NCI-H524 treated with DMSO at 0.1 percent for 48 hours (cell line): Measurements from ENCODE around the gene KHSRP.
A peak's percentile ranks its signal among the peaks of the same experiment; 100 is the strongest.

Experiments
- DNase-seq: peaks from one replicate; lab custom pipeline; 2025; lab: John Stamatoyannopoulos, UW

KHSRP gene

DNA sequence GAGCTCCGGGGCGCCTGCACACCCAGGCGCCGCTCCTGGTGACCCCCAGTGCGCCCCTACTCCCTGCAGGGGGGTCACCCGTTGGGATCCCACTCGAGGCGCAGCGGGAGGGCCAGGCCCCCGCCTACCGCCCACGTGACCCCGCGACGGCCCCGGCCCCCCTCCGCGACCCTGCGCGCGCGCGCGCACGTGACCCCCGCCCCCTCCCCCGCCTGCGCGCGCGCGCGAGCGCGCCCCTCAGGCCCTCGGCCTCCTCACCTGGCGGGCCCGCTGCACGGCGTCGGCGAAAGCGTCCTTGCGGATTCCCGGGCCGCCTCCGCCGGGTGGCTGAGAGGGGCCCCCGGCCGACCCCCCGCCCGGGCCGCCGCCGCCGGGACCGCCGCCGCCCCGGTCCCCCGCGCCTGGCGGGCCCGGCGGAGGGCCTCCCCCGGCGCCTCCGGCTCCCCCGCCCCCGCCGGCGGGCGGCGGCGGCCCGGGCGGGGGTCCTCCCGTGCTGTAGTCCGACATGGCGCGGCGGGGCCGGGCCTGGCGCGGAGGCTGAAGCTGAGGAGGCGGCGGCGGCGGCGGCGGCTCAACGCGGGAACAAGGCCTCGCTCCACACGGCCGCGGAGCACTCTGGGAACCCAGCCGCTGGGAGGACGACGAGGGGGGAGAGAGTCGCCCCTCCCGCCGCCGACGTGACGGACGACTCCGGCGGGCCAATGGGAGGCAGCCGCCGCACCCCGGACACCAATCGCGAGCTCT is at the start of gene KHSRP:
Gene KHSRP, minus strand, starts transcription at position 617 of the 744 bp plus-strand sequence. Its CDS starts 110 bp downstream, at position 507.
- DNase-seq: no peak

GRCh38 chr19:6473647-6474046 is 49.0 kb upstream of the KHSRP start:
- no peak for DNase-seq

GRCh38 chr19:6472713-6473112 is 48.1 kb upstream of the KHSRP start:
- no peak for DNase-seq

DNA sequence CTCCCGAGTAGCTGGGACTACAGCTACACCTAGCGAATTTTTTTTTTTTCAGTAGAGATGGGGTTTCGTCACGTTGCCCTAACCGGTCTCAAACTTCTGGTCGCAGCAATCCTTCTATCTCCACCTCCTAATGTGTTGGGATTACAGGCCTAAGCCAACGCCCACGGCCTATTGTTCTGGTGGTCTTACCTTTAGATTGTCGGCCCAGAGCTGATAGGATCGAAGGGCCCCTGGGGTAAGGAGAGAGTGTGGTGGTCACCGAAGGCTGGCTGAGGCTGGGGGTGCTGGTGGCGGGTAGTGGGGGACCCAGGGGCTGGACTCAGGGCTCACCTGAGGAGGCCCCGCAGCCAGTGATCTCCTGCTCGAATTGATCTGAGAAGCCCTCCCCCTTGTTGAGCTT is 46.5 kb upstream of the KHSRP start:
- no peak for DNase-seq

DNA sequence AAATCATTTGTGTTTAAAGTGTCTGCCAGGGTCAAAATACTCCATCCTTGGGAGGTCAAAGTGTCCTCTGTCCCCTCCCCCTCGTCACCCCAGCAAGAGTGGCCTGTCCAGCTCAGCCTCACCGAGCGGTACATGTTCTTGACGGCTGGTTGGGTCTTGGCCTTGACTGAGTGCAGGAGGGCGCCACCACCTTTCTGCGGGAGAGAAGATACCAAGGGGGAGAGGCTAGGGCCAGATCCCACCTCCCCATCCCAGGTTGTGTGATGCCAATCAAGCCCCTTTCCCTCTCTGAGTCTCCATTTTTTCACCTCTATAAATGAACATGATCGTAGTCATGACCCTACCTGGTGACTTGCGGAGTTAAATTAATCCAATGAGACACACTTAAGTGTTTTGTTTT is 45.6 kb upstream of the KHSRP start:
- no peak for DNase-seq

DNA sequence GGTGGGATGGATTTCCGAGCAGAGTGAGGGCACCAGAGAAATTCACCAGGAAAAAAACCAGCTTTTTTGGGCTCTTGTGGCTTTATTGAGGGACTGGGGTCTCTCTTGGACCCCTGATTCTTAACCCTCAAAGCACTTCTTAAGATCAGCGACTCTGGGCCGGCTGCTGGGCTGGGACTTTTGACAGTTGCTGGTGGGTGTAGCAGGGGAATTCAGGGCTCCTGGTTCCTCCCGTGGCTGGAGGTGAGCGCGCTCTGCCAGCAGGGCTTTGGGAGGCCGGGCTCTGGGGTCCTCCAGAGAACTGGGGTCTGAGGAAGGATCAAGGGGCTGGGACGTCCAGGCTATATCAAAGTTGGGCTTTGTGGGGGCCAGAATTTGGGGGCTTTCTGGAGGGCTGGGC is 42.8 kb upstream of the KHSRP start:
- DNase-seq: no peak

DNA sequence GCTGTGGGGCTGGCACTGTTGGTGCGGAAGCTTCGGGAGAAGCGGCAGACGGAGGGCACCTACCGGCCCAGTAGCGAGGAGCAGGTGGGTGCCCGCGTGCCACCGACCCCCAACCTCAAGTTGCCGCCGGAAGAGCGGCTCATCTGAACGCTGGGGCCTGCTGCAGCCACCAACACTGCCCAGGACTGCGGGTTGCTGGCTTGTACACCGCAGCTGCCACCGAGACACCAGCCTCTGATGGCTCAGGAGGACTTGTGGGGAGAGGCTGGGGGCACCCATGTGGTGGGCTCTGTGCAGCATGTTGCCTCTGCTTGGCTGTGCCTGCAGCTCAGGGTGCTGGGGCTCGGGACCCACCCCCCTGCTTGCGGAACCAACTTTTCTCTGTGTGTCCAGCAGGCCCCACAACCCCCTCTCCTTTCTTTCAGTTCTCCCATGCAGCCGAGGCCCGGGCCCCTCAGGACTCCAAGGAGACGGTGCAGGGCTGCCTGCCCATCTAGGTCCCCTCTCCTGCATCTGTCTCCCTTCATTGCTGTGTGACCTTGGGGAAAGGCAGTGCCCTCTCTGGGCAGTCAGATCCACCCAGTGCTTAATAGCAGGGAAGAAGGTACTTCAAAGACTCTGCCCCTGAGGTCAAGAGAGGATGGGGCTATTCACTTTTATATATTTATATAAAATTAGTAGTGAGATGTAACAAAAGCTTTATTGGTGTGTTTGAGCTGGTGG is 42.1 kb upstream of the KHSRP start:
- DNase-seq: no peak

GRCh38 chr19:6465663-6466062 is 41.1 kb upstream of the KHSRP start:
- DNase-seq: no peak

GRCh38 chr19:6465006-6465405 is 40.4 kb upstream of the KHSRP start:
- no peak for DNase-seq

- no peak for DNase-seq
Observed at GRCh38 chr19:6464070-6464873, 39.7 kb upstream of the KHSRP start, which contains the start of gene CRB3. Gene CRB3 (plus strand): TSS chr19:6464271. CDS start chr19:6464702, 431 bp downstream.

GRCh38 chr19:6460099-6460884 is 35.7 kb upstream of the KHSRP start:
- peak; percentile 98 for DNase-seq

- DNase-seq: no peak
Observed at GRCh38 chr19:6459262-6460098, 34.9 kb upstream of the KHSRP start, which contains the start of gene SLC25A23. Gene SLC25A23 (minus strand): TSS chr19:6459792. CDS start chr19:6459628, 164 bp downstream.

GRCh38 chr19:6458695-6459261 is 34.2 kb upstream of the KHSRP start:
- no peak for DNase-seq

- DNase-seq: no peak
Observed at GRCh38 chr19:6457958-6458694, 33.5 kb upstream of the KHSRP start.

- DNase-seq: no peak
Observed at GRCh38 chr19:6455924-6456323, 31.3 kb upstream of the KHSRP start.

DNA sequence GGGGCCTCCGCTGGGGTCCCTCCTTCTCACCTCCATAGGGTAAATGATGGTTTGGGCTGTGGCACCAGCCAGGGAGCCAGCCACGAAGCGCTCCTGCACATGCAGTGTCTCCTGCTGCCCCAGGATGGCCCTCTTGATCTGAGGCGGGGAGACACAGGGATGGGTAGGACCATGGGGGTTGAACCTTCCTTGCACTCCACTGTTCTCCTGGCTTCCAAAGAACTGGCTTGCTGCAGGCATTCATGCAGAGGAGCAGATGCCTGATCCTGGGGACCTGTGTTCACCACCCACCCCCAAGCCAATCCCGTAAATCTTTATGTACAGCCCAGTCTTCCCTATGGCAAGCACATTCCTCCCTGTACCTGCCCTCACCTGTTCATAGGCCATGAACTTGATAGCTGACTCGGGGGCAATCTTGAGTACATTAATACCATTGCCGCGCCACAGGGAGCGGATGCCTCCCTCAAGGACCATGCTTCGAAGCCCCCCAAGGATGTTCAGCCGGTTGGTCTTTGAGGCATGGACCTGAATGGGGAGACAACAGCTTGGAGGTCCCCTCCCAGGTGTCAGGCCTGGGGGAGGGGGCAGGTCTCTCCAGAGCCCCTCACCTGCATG is 29.4 kb upstream of the KHSRP start:
- no peak for DNase-seq

- no peak for DNase-seq
Observed at GRCh38 chr19:6452899-6453298, 28.3 kb upstream of the KHSRP start.

DNA sequence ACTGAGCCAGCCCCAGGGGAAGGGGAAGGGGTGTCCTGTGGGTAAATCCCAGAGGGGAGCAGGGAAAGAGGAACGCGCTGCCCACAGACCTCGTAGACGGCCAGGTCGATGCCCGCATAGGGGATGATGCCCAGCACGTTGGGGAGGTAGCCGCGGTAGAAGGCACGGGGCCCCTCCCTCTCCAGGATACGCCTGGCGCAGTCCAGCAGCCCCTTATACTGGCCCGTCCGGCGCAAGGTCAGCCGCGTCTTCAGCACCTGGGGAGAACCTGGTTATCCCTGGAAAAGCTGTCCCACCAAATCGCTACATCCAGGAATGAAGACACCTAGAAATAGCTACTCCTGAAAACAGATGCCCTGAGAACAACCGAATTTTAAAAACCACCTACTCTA is 27.6 kb upstream of the KHSRP start:
- DNase-seq: no peak

DNA sequence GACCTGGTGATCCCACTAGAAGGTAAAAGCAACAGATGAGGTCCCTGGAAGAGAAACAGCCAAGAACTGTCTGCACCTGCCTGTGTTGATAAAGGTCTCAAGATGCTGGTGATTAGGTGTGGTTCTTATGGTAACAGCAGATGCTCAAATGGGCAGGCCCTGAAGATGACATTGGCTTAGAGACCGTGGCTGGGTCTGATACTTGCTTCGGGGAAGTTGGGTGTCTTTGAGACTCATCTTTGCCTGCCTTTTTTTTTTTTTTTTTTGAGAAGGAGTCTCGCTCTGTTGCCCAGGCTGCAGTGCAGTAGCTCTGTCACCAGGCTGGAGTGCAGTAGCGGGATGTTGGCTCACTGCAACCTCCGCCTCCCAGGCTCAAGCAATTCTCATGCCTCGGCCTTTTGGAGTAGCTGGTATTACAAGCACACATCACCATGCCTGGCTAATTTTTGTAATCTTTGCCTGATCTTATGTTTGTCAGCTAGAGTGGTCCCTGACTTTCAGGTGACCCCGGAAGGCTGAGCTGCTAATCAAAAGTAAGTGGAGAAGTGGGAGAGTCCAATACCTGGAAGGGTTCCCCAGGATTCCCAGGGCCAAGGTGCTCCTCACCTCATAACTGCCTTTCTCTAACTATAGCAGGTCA is 27.1 kb upstream of the KHSRP start:
- no peak for DNase-seq
